Kidney (tissue), 14 donors: ENCODE results near the gene TMED7. TPM values are rescaled to one million over a fixed set of nuclear protein-coding genes. Genes with fewer than 3 reads are reported as not detected.

Source experiments
- DNase-seq, 5 donors: peaks; one replicate each; pipeline ENCODE4 v3.0.0-alpha.2; 2013 to 2020
- FAIRE-seq: peaks from 2 replicates; lab custom pipeline; 2012; peaks lifted over from hg19 to GRCh38; lab: Jason Lieb, UNC
- H3K27ac ChIP-seq, 2 donors: one replicate each; pipeline ENCODE4 v1.7.0; 2013; ENCODE audit warnings: low read depth in 2 of 2, low read length in 2 of 2, inconsistent platforms in 1 of 2
- H3K27me3 ChIP-seq: one replicate; pipeline ENCODE4 v1.7.1; 2013; ENCODE audit warnings: low read length, inconsistent platforms; ENCODE audit not compliant: control insufficient read depth, insufficient read depth
- H3K36me3 ChIP-seq, 3 donors: one replicate each; pipeline versions ENCODE4 v1.7.0 to v1.7.1; 2013; ENCODE audit warnings: low read length in 3 of 3, control low read depth in 1 of 3, inconsistent platforms in 1 of 3; ENCODE audit not compliant: insufficient read depth in 3 of 3, control insufficient read depth in 2 of 3
- H3K4me1 ChIP-seq, 3 donors: one replicate each; pipeline versions ENCODE4 v1.7.0 to v1.7.1; 2013; ENCODE audit warnings: low read length in 3 of 3, inconsistent platforms in 1 of 3, low read depth in 1 of 3; ENCODE audit not compliant: control insufficient read depth in 2 of 3, insufficient read depth in 2 of 3
- H3K4me3 ChIP-seq, 3 donors: one replicate each; pipeline versions ENCODE4 v1.7.0 to v1.8.1; 2013; ENCODE audit warnings: low read length in 3 of 3, control low read depth in 1 of 3, inconsistent platforms in 1 of 3
- H3K9ac ChIP-seq, 3 donors: one replicate each; pipeline versions ENCODE4 v1.7.0 to v1.7.1; 2013; ENCODE audit warnings: low read length in 3 of 3, control low read depth in 1 of 3, inconsistent platforms in 1 of 3
- H3K9me3 ChIP-seq, 3 donors: one replicate each; pipeline versions ENCODE4 v1.7.0 to v1.7.1; 2013; ENCODE audit warnings: low read length in 3 of 3, control low read depth in 1 of 3, inconsistent platforms in 1 of 3; ENCODE audit not compliant: control insufficient read depth in 2 of 3, insufficient read depth in 1 of 3
- intact Hi-C: fragments of 100-400 bp; cut with DNase I; formaldehyde crosslinking; loops from one replicate; pipeline ENCODE4 v1.11.1; 2022
- polyA plus RNA-seq: library from polyadenylated mRNA; stranded (reverse); fragments of 350-450 nt; fragmentation: Illumina TruSeq; extraction: RNeasy Lipid Tissue Mini Kit (QIAGEN cat#74804); gene quantifications from one replicate; pipeline ENCODE4 v1.2.3, GENCODE V29; 2014; ENCODE audit warnings: low read depth, low replicate concordance; ENCODE audit not compliant: insufficient read depth
- total RNA-seq: library from RNA; stranded (reverse); fragmentation: NEBNext Ultra II Directional; extraction: Animal tissue kit (Norgen Biotek cat#: 25700); gene quantifications from one replicate; pipeline ENCODE4 v1.2.1, GENCODE V29; 2021
- TF ChIP-seq, protein P1 (sequence below): IDR thresholded peaks from 3 replicates; pipeline ENCODE4 v1.5.1; 2012; ENCODE audit warnings: mild to moderate bottlenecking, moderate library complexity, borderline replicate concordance; ENCODE audit not compliant: insufficient read depth; ENCODE audit errors: extremely low read depth
- donor health status: control.
- donor health status: control.
- donor health status: control.
- donor health status: control.
- donor health status: control.
- donor health status: DM: yes; HTN: yes; CAD: no.
- donor health status: Normal renal cell carcinoma (clear cell type).

The TMED7 gene
- total and polyA plus RNA-seq, 2 donors from 2014 or later: 24.4 to 115 TPM

GRCh38 chr5:115579747-115580173 lies 46.1 kb downstream of the TMED7 start:
- FAIRE-seq: no peak

DNA sequence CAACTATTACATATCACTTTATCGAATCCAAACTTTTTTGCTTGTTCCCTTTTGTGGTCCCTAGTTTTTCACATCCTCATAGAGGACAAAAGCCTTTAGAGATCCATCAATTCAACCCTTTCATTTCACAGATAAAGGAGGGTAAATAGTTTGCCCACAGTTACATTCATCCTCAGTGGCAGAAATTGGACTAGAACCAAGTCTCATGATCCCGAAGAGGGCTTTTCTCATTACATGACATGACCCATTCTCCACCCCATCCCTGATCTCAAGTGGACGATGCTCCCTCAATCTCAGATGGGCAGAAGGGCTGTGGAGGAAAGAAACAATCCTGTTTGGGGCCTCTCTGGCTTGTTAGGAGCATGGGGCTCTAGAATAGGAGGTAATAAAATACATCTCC lies 46.6 kb downstream of the TMED7 start:
- DNase-seq: no peak
- FAIRE-seq: no peak
- Histone ChIP-seq H3K9ac (no peak overlapping the region), H3K27me3 (no peaks in the 10 kb centered on the region), H3K9me3 (no peaks in the 10 kb centered on the region), H3K4me1 (no peaks in the 10 kb centered on the region), H3K4me3 (no peak overlapping the region), H3K27ac (no peak overlapping the region), H3K36me3 (peaks cover 0 to 6% (median 0%) of the 10 kb centered on the region in 3 donors)
- TF ChIP-seq, protein P1, sequence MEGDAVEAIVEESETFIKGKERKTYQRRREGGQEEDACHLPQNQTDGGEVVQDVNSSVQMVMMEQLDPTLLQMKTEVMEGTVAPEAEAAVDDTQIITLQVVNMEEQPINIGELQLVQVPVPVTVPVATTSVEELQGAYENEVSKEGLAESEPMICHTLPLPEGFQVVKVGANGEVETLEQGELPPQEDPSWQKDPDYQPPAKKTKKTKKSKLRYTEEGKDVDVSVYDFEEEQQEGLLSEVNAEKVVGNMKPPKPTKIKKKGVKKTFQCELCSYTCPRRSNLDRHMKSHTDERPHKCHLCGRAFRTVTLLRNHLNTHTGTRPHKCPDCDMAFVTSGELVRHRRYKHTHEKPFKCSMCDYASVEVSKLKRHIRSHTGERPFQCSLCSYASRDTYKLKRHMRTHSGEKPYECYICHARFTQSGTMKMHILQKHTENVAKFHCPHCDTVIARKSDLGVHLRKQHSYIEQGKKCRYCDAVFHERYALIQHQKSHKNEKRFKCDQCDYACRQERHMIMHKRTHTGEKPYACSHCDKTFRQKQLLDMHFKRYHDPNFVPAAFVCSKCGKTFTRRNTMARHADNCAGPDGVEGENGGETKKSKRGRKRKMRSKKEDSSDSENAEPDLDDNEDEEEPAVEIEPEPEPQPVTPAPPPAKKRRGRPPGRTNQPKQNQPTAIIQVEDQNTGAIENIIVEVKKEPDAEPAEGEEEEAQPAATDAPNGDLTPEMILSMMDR: no peak
- intact Hi-C loops: no loop called here

More at GRCh38 chr5:115579747-115580173, 46.1 kb downstream of the TMED7 start:
- H3K27ac ChIP-seq: no peak overlapping the region
- intact Hi-C loops: loop anchor here (5.0 kb wide), 1 partner anchor 267 kb away; no protein-coding TSS in a partner anchor
- H3K4me1 ChIP-seq: no peaks in the 10 kb centered on the region
- no peak for DNase-seq
- H3K9ac ChIP-seq: no peak overlapping the region
- peaks cover 0 to 6% (median 0%) of the 10 kb centered on the region in 3 donors for H3K36me3 ChIP-seq
- no peak overlapping the region for H3K4me3 ChIP-seq
- H3K27me3 ChIP-seq: no peaks in the 10 kb centered on the region
- no peaks in the 10 kb centered on the region for H3K9me3 ChIP-seq
- TF ChIP-seq, protein P1: no peak

DNA sequence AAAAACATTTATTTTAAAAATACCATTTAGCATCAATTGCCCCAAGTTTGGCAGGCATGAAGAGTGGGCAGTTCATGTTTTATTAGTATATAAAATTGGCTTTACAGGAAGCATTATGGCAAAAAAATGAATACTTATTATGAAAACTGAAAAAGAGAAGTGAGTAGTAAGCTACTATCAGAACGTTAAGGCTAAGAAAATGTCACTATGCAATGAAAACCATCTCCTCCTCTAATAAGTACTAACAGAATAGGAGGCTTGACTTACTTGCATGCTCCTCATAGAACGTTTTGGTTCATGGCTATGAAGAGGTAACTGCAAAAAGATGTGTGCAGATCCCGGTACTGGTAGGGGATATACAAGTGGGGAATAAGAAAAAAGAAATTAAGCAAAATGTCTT lies 47.2 kb downstream of the TMED7 start:
- Histone ChIP-seq H3K4me1 (no peaks in the 10 kb centered on the region), H3K27ac (no peak overlapping the region), H3K9me3 (no peaks in the 10 kb centered on the region), H3K36me3 (peaks cover 0 to 6% (median 0%) of the 10 kb centered on the region in 3 donors), H3K27me3 (no peaks in the 10 kb centered on the region), H3K9ac (no peak overlapping the region), H3K4me3 (no peak overlapping the region)
- TF ChIP-seq, protein P1: no peak
- intact Hi-C loops: no loop called here
- DNase-seq (no peak), FAIRE-seq (no peak)

GRCh38 chr5:115577741-115578140 lies 48.1 kb downstream of the TMED7 start:
- H3K9ac ChIP-seq: no peak overlapping the region
- no peaks in the 10 kb centered on the region for H3K4me1 ChIP-seq
- intact Hi-C loops: no loop called here
- H3K9me3 ChIP-seq: no peaks in the 10 kb centered on the region
- no peak for FAIRE-seq
- H3K27me3 ChIP-seq: no peaks in the 10 kb centered on the region
- TF ChIP-seq, protein P1: no peak
- H3K36me3 ChIP-seq: peaks cover 0 to 6% (median 0%) of the 10 kb centered on the region in 3 donors
- H3K27ac ChIP-seq: no peak overlapping the region
- no peak overlapping the region for H3K4me3 ChIP-seq
- no peak for DNase-seq
